A172 (cell line): ENCODE measurements around the gene CTNS. TPM values are rescaled to one million over a fixed set of nuclear protein-coding genes. Genes with fewer than 3 reads are reported as not detected.

Experiments
- DNase-seq: peaks from one replicate; pipeline ENCODE4 v3.0.0-alpha.2; 2015; ENCODE audit warnings: low spot score
- total RNA-seq: library from RNA; depleted of rRNA; stranded (reverse); fragments of >200 nt; shearing (Covaris generic); gene quantifications from 2 replicates; pipeline ENCODE4 v1.2.3, GENCODE V29; 2014

CTNS gene
- total RNA-seq, 1 experiment from 2014 or later, result 37.8 TPM

DNA sequence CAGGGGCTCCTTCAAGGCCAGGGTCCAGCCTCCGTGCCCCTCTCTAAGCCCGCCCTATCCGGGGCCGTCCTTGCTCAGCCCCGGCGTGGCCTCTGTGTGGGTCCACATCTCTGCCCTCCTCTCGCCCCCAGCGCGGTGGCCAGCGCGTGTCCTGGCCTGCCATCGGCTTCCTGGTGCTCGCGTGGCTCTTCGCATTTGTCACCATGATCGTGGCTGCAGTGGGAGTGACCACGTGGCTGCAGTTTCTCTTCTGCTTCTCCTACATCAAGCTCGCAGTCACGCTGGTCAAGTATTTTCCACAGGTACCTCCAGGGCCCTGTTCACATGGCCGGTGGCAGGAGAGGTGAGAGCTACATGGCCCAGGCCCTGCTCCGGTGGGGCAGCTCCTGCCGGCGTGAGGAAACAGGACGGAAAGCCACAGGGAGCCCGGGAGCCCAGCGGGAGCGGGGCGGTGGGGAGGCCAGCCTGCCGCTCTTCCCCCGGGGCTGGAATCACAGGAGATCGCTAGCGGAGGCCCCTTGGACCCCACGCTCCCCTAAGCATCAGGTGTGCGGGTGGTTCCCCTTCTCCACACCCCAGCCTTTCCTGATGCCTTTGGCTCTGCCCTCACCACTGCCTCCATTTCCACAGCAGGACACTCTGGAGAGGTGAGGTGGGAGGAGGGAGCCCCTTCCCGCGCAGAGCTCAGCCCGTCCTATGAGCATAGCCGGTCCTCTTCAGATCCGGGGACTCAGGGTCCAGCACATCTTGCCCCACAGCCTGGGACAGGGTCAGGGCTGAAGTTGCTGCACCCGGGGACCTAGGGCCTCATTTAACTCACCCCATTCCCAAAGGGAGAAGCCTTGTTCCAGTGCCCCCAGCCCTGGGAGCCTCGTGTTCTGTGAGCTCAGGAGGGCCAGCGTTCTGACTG, 21.6 kb downstream of the CTNS start:
- no peak for DNase-seq

DNA sequence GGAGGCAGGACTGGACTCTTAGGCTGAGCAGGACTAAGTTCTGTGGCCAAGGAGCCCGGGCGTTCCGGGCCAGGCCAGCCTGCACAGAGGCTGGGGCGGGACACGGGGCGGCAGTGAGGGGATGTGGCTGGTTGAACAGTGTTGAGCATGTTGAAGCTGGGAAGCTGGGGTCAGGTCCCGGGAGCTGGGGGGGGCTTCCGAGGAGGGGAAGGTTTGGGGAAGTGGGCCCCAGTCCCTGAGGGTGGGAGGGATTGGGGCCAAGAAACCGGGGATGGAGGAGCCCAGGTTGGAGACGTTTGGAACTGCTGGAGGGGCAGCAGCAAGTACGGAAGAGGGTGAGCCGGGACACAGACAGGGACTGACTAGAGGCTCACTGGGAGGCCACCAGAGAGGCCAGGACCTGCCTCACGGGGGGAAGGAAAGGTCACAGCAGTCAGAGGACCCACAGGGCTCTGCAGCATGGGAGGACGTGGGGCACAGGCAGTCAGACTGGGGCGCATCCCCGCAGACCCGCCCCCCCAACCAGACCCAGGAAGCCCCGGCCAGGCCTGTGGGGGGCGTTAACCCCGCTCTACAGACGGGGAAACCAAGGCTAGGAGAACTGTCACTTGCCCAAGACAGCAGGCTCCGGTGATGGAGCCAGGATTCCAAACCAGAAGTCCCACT, 22.4 kb downstream of the CTNS start:
- no peak for DNase-seq

DNA sequence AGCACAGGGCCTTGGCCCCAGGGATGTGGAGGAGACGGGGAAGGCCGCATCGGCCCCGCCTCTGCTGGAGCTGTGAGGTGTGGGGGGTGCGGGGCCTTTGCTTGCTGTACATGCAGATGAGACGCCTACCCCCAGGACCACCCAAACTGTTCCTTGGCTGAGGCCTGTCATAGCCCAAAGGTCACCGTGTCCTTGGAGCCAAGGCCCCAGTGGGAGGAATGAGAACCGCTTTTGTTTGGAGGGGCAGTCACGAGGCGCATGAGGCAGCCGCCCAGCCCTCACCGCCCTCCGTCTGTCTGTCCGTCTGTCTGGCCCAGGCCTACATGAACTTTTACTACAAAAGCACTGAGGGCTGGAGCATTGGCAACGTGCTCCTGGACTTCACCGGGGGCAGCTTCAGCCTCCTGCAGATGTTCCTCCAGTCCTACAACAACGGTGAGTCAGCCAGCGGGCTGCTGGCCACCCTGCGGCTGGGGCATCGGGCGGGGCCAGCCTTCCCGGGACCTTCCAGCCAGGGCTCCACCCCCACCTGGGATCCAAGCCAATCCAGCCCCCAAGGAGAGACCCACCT, 23.1 kb downstream of the CTNS start:
- DNase-seq, result peak; percentile 91

DNA sequence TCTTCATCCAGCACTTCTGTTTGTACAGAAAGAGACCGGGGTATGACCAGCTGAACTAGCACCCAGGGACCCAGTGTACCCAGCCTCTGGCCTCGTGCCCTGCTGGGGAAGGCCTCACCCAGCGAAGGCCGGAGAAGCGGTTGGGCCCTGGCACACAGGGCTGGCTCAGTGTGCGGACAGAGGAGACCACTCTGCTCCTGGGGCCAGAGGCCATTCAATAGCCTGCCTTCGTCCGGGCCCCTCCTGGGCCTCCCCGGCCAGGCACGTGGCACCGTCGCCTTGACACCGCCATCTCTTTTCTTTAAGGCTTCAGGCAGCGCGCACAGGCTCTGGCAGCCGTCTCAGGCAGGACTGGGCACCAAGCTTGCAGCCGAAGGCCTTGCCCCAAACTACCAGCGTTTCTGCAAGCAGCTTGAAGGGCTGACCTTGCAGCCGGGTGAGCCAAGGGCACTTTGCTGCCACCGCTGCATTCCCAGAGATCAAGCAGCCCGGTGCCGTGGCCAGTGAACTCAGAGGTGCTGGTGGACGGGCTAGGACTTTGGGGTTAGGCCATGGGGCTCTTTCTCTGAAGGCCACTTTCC, 23.8 kb downstream of the CTNS start:
- DNase-seq, result no peak

DNA sequence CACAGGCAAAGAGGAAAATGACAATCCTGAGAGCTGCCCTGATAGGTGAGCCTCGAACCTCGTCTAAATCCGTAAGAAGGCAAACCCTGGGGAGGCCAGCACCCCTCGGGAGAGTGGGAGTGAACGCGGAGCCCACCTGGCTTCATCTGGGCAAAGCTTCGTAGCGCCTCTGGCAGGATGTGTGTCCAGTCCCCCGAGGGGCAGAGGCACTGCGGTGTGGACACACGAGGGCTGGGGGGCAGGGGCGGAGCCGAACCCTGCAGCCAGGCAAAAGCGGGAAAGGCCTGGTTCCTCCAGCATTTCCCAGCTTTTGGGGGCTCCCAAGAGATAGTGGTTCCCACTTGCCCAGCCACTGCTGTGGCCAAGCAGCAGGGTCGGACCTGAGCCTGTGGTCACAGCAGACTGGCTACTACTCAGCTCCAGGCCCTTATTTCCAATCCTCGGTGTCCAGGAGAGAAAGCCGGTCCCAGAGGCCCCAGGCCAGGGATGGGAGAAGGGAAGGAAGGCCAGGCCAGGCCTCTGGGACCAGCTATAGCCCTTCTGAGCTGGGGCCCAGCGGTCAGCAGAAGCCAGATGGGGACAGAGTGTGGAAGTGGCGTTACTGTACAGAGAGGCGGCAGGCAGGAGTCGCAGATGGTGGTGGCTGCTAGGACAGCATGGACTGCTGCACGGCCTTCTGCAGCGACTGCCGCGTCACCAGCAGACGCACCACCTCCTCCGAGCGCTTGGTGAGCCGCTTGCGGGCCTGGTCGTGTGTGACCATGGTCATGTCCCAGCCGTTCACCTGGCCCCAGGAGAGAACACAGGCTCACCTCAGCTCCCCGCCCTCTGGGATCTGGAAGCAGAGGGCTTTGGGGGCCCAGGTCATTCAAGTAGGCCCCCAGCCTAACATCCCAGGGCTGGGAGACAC, 26.8 kb downstream of the CTNS start:
- no peak for DNase-seq

DNA sequence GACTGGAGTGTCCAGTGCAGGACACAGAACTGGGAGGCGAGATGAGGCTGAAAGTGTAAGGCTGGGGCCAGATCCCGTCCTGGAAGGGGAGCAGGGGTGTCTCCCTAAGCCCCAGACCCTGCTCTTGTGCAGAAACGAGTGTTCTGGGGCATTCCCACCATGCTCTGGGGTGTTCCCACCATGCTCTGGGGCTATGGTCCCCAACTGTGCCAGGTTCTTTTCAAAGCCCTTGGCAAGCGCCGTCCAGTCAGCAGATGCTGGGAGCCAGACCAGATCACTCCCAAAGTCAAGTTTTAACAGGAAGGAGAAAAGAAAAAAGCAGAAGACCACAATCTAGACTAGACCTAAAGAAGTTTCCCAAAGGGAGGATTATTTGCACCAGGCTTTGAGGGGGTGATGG, 29.3 kb downstream of the CTNS start:
- no peak for DNase-seq

DNA sequence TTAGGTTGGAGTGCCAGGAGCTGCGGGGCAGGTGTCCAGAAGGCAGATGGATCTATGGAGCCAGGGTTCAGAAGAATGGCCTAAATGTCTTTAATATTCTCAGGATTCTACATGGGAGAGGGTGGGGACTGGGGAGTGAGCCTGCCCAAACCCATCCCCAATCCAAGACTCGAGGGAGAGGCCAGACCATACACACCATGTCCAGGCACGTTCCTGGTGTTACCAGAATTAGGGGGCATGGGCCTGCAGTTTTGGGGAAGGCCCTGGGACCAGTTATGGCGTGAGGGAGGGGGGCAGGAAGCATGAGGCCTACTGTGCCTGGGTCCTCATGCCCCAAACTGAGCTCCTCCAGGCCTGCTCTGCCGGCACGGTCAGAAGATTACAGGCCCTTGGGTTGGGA, 30.0 kb downstream of the CTNS start:
- no peak for DNase-seq

DNA sequence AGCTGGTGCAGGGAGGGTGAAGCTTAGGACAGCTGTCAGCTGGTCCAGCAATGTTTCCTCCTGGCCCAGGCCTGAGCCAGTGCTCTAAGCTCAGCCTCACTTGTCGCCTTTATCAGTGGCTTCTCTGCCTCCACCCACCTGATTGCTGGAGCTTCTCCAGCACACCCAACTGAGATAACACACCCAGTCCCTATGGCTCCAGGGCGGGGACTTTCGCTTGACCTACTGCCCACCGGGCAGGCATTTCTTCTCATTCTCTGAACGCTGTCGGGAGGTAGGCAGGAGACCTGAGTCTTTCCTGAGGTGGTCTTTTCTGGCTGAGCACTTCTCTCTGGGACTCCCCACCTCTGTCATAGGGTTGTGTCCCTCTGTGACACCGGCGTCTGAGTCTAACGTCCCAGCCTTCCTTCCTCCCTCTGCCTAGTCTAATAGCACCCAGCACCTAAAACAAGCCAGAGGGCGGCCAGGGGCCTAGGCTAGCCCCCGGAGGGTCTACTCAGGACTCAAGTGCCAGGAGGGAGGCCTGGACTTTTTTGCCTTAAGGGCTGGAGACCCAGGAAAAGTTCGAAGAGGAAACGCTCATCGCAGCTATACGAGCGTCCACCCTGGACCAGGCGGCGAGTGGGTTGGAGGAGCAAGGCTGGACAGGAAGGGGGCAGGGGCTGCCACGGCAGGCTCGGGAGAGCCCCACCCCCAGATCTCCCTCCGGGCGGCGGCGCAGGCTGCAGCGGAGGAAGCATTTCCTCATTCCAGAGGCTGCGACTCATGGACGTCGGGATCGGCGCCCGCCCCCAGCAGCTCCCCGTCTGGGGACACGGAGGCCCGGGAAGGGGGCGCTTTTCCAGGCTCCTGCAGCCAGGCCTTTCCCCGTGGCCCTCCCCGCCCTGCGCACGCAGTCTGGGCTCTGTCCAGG, 31.1 kb downstream of the CTNS start:
- DNase-seq, result peak; percentile 88

DNA sequence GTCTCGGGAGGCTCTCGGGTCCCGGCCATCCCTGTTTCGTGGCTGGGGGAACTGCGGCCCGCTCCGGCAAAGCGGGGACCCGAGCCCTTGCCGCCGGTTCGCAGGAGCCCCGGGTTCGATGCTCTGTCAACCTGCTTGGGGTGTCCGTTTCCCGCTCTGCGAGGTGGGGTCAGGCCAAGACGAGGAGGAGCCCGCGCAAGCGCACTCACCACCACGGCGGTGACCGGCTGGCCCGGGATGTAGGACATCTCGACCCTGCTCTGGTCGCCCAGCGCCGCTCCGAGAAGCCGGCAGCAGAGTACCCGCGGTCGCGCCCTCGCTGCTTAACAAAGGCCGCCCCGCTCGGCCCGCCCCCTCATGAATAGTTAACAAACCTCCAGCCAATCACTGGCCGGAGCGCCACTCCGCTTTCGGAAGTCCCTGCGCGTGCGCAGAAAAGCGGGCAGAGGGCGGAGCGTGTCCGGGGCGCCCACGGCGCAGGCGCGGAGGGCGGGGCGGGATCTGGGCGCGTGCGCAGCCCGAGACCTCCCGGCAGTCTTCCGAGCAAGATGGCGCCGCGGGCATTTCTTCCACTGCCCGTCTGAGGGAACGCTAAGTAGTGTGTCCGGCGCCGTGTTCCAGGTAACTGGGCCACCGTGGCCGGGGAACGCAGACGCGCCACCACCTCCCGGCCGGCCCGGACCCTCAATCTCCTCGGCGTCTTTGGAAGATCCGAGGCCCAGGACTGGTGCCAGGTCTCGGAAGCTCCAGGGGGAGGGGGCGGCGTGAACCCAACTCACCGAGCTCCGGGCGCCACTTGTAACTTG, 31.9 kb downstream of the CTNS start, which contains the start of the genes EMC6 and TAX1BP3:
EMC6 (plus strand) TSS at position 534 of the 806 bp plus-strand sequence. CDS start 335 bp downstream, outside the sequence.
TAX1BP3 (minus strand) TSS at position 300 of the 806 bp plus-strand sequence; CDS start at position 248, 52 bp downstream.
- DNase-seq, result peak; percentile 96

DNA sequence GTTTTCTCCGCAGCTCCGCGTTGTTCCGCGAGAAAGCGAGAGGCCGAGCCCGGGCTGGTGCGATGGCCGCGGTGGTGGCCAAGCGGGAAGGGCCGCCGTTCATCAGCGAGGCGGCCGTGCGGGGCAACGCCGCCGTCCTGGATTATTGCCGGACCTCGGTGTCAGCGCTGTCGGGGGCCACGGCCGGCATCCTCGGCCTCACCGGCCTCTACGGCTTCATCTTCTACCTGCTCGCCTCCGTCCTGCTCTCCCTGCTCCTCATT, 32.5 kb downstream of the CTNS start:
- no peak for DNase-seq

DNA sequence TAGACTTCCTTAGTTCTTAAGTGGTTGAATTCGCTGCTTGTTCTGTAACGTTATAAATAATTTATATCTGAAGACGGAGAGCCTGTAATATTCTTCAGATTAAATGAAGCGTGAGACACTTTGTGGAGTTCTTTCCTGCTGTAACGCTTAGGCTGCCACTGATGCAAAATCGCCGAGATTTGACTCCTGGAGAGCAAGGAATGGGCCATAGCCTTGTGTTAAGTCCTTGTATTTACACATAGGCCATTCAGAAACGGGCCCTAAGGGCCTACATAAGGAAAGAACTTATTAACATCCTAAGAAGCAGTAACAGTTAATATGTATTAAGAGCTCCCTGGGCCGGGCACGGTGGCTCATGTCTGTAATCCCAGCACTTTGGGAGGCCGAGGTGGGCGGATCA, 33.0 kb downstream of the CTNS start:
- no peak for DNase-seq

DNA sequence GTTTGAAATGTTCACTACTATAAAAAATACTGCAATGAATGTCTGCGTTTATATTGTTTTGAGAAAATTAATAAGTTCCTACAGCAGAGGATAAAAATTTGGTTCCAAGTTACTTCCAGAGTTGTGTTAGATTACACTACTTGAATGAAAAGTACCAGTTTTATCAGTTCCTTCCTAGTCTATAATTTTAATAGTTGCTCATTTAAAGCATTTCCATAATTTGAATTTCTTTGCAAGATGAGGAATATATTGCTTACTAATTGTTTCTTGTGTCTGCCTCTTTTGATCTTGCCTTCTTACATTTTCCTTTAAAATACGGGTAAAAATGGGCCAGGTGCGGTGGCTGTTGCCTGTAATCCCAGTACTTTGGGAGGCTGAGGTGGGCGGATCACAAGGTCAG, 36.0 kb downstream of the CTNS start:
- DNase-seq, result no peak

DNA sequence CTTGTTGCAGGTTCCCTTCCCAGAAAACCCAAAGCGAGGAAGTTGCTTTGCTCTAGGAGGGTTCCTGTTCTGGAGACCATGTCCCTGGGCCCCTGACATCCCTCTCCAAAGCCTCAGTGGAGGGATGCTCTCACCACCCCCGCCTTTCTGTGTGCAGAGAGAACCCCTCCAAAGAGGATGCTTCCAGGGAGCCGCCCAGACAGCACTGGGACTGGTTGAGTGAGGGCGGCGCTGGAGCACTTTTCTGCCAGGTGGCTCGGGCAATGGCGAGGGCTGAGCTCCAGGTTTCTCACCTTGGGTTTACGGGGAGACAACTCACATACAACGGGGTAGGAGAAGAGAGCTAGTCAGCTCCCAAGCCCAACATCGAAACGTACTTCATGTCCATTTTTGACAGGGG, 39.3 kb downstream of the CTNS start:
- no peak for DNase-seq

DNA sequence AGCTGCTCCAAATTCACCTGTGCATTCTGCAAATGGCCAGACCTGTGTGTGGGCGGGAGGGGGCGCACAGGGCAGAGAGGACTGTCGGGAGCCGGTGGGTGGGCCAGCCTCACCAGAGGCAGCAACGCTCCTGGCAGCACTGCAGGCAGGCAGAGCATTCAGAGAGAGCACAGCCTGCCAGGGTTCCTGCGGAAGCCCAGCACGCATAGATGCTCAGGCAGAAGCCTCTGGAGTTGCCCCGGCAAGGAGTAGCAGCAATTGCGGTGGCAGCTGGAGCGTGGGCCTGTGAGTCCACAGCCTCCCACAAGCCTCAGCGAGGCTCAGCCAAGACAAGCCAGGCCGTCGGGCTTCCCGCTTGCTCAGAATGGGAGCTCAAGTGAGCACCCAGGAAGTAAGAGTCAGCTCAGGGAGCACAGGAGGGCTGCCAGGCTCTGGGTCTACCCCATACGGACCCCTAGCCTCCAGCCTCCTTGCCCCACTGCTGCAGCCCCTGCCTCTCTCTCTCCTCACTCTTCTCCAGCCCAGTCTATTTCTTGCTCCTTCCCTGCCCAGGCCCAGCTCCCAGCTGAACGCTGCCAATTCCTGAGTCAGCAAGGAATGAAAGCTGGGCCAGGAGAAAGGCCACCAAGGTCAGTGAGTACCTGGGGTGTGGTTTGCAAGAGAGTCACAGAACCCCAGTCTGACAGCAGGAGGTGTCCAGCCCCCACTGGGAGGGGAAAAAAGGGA, 41.7 kb downstream of the CTNS start:
- DNase-seq, result no peak

DNA sequence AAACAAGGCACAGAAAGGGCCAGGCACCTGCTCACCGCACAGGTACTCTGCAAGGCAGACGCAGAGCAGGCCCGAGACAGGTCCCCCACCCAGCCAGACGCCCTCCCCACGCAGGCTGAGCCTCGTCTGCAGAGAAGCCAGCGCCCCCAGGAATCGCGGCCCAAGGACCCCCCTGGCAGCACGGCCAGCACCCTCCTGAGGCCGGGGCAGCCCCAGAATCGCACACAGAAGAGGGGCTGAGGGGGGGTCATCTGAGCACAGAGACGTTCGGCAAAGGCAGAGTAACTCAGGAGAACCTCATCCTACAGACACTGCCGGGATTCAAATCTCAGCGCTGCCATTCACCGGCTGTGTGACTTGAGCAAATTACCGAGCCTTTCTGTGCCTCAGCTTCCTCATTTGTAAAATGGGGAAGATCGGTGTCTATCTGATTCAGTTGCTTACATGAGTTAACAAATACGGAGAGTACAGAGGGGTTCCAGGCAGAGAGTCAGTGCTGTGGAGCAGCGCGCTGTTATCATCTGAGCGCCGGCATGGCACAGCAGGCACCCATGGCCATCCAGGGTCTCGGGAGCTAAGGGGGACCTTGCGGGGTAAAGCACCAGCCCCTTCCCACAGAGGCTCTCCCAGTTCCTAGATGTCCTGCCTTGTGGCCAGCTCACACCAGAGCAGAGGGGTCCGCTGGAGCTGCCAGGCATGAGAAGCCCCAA, 42.4 kb downstream of the CTNS start:
- DNase-seq, result no peak

DNA sequence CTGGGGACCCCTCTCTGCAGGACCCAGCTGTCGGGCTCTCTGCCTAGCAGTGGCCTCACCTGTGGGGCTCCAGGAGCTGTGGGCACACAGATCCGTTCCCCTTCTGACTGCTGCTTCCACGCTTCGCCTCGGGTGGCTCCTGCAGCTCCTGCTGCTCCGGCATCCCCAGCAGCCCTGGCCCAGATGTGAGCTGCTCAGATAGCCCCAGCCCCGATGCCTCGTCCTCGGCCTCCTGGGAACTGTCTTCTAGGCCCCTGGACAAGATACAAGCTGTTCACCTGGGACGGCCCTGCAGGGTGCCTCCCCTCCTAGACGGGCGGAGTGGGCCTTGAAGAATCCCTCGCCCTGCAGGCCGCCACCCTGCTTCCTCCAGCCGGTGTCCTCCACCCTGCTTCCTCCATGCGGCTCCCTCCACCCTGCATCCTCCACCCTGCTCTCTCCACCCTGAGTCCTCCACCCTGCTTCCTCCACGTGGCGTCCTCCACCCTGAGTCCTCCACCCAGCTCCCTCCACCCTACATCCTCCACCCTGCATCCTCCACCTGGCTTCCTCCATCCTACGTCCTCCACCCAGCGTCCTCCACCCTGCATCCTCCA, 43.1 kb downstream of the CTNS start:
- DNase-seq, result no peak

DNA sequence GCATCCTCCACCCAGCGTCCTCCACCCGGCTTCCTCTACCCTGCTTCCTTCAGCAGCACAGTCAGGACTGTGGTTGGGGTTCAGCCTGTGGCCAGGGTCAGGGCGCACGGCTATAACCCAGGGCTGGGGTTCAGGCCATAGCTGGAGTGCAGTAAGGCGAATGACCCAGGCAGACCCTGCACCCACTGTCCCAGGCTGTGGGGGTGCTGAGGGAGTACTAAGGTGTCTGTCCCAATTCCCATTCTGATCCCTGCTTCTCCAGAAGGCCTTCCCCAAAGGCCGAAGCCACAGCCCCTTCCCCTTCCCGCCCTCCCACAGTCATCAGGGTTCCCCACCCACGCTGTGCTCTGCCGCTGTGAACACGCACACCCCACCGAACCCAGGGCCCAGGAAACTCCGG, 44.5 kb downstream of the CTNS start:
- no peak for DNase-seq

DNA sequence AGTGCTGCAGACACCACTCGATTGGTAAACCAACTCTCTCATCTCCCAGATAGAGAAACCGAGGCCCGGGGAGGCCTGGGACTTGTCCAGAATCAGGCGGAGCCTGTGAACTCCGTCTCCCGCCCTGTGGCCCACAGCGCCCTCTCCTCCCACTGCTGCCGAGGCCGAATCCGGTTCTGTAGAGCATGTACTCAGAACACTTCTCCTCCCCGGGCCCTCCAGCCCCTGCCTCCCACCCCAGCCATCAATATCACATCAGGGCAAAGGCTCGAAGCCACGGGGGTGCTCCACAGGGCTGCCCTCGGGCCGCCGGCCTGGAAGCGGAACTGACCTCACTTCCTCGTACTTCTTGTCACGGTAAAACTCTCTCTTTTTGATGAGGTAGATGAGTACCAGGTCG, 45.0 kb downstream of the CTNS start:
- no peak for DNase-seq
